Esophagus squamous epithelium (tissue), 4 donors: ENCODE results near the gene SF3B3.

ENCODE experiments used
- POLR2A ChIP-seq, 4 donors: fragments of 450-650 bp; IDR thresholded peaks; one replicate each; pipeline ENCODE4 v1.6.1; 2017; ENCODE audit warnings: antibody characterized with exemption in 4 of 4, mild to moderate bottlenecking in 4 of 4, moderate library complexity in 3 of 4
- TF ChIP-seq, protein P1 (sequence below), 6 experiments: fragments of 450-650 bp in 4 of 6; fragments of 200-600 bp in 2 of 6; sonication (generic) in 2 of 6; IDR thresholded peaks; one replicate each; pipeline ENCODE4 v1.5.1; 2016 to 2019; ENCODE audit warnings: antibody characterized with exemption in 6 of 6, mild to moderate bottlenecking in 4 of 6, moderate library complexity in 4 of 6

- TF ChIP-seq, protein P1, sequence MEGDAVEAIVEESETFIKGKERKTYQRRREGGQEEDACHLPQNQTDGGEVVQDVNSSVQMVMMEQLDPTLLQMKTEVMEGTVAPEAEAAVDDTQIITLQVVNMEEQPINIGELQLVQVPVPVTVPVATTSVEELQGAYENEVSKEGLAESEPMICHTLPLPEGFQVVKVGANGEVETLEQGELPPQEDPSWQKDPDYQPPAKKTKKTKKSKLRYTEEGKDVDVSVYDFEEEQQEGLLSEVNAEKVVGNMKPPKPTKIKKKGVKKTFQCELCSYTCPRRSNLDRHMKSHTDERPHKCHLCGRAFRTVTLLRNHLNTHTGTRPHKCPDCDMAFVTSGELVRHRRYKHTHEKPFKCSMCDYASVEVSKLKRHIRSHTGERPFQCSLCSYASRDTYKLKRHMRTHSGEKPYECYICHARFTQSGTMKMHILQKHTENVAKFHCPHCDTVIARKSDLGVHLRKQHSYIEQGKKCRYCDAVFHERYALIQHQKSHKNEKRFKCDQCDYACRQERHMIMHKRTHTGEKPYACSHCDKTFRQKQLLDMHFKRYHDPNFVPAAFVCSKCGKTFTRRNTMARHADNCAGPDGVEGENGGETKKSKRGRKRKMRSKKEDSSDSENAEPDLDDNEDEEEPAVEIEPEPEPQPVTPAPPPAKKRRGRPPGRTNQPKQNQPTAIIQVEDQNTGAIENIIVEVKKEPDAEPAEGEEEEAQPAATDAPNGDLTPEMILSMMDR (IDR thresholded peaks at IDR 0.05): no peak
- TF ChIP-seq POLR2A (IDR thresholded peaks at IDR 0.05): no peak
Measured at GRCh38 chr16:70561623-70562022, 38.0 kb downstream of the SF3B3 start.
